PC-9 (cell line): ENCODE data around the gene GTF2H3.

Experiments used
- CTCF ChIP-seq: fragments of 200-600 bp; sonication (generic); conservative IDR thresholded peaks from 2 replicates; pipeline ENCODE4 v1.6.1; 2017; ENCODE audit warnings: mixed run types, antibody characterized with exemption, mild to moderate bottlenecking, moderate library complexity
- EZH2 ChIP-seq: fragments of 200-600 bp; sonication (generic); IDR thresholded peaks from 2 replicates; pipeline ENCODE4 v1.8.0; 2017; ENCODE audit warnings: antibody characterized with exemption, low read depth

GRCh38 chr12:123690191-123690840 lies 56.7 kb downstream of the GTF2H3 start:
- TF ChIP-seq CTCF (no peak), EZH2 (no peak)
